ENCODE data around the gene KRTAP10-2. TPM values are rescaled to one million over a fixed set of nuclear protein-coding genes. Genes with fewer than 3 reads are reported as not detected.

The KRTAP10-2 gene
- total RNA-seq, 1 experiment from 2014 or later = not detected

- Histone ChIP-seq H3F3A (ENCODE audit: insufficient read depth, low read depth) (peaks cover 3% of the 10 kb centered on the region; the same call in 1 of the 2 replicates), H3K4me2 (no peak overlapping the region), H3K9me2 (ENCODE audit: insufficient read depth) (no peaks in the 10 kb centered on the region), H3K36me3 (ENCODE audit: low read depth) (no peaks in the 10 kb centered on the region), H3K27me3 (ENCODE audit: insufficient read depth, low read depth) (peaks cover 57% of the 10 kb centered on the region), H2AFZ (no peak overlapping the region), H3K27ac (no peak overlapping the region), H3K79me2 (ENCODE audit: low read depth) (no peaks in the 10 kb centered on the region), H3K9me3 (ENCODE audit: insufficient read depth, low read depth) (no peaks in the 10 kb centered on the region), H4K20me1 (ENCODE audit: insufficient read depth) (no peaks in the 10 kb centered on the region), H3K4me1 (replicated peaks; ENCODE audit: insufficient read depth) (no peaks in the 10 kb centered on the region), H3K4me3 (no peak overlapping the region)
- CTCF ChIA-PET = no interaction called here
- POLR2A ChIA-PET (ENCODE audit: unreplicated experiment) = no interaction called here
- intact Hi-C loops (cut with micrococcal nuclease; ENCODE audit: unreplicated experiment) = no loop called here
- no peak for DNase-seq
- BruUV-seq (replicated peaks) = no TSS peak
- TF ChIP-seq CTCF (conservative IDR thresholded peaks at IDR 0.05) (no peak), EZH2 (IDR thresholded peaks at IDR 0.05; ENCODE audit: low read depth) (no peak)
Observed at GRCh38 chr21:44521301-44521927, 29.9 kb downstream of the KRTAP10-2 start.

GRCh38 chr21:44520326-44521300 lies 30.7 kb downstream of the KRTAP10-2 start:
- TF ChIP-seq CTCF (conservative IDR thresholded peaks at IDR 0.05) = no peak
- no peak for TF ChIP-seq EZH2 (IDR thresholded peaks at IDR 0.05; ENCODE audit: low read depth)
- Histone ChIP-seq H3K27ac (no peak overlapping the region), H3K79me2 (ENCODE audit: low read depth) (no peaks in the 10 kb centered on the region), H3F3A (ENCODE audit: insufficient read depth, low read depth) (peaks cover 3% of the 10 kb centered on the region; the same call in 1 of the 2 replicates), H3K4me1 (replicated peaks; ENCODE audit: insufficient read depth) (no peaks in the 10 kb centered on the region), H2AFZ (no peak overlapping the region), H3K4me3 (no peak overlapping the region), H3K36me3 (ENCODE audit: low read depth) (no peaks in the 10 kb centered on the region), H4K20me1 (ENCODE audit: insufficient read depth) (no peaks in the 10 kb centered on the region), H3K9me2 (ENCODE audit: insufficient read depth) (no peaks in the 10 kb centered on the region), H3K4me2 (no peak overlapping the region), H3K9me3 (ENCODE audit: insufficient read depth, low read depth) (no peaks in the 10 kb centered on the region), H3K27me3 (ENCODE audit: insufficient read depth, low read depth) (peaks cover 63% of the 10 kb centered on the region)
- POLR2A ChIA-PET (ENCODE audit: unreplicated experiment) = no interaction called here
- intact Hi-C loops (cut with micrococcal nuclease; ENCODE audit: unreplicated experiment) = no loop called here
- no peak for DNase-seq
- BruUV-seq (replicated peaks) = no TSS peak
- CTCF ChIA-PET = no interaction called here

- Histone ChIP-seq H2AFZ (no peak overlapping the region), H3K4me3 (no peak overlapping the region), H3K36me3 (ENCODE audit: low read depth) (no peaks in the 10 kb centered on the region), H3K4me1 (replicated peaks; ENCODE audit: insufficient read depth) (no peaks in the 10 kb centered on the region), H3K9me2 (ENCODE audit: insufficient read depth) (no peaks in the 10 kb centered on the region), H4K20me1 (ENCODE audit: insufficient read depth) (no peaks in the 10 kb centered on the region), H3K27ac (no peak overlapping the region), H3K27me3 (ENCODE audit: insufficient read depth, low read depth) (peaks cover 73% of the 10 kb centered on the region), H3F3A (ENCODE audit: insufficient read depth, low read depth) (no peaks in the 10 kb centered on the region; the same call in 1 of the 2 replicates), H3K9me3 (ENCODE audit: insufficient read depth, low read depth) (no peaks in the 10 kb centered on the region), H3K79me2 (ENCODE audit: low read depth) (no peaks in the 10 kb centered on the region), H3K4me2 (no peak overlapping the region)
- no peak for DNase-seq
- no peak for TF ChIP-seq EZH2 (IDR thresholded peaks at IDR 0.05; ENCODE audit: low read depth)
- no peak for TF ChIP-seq CTCF (conservative IDR thresholded peaks at IDR 0.05)
- POLR2A ChIA-PET (ENCODE audit: unreplicated experiment) = no interaction called here
- intact Hi-C loops (cut with micrococcal nuclease; ENCODE audit: unreplicated experiment) = loop anchor here (10.0 kb wide), 1 partner anchor 415 kb away; no protein-coding TSS in a partner anchor
- CTCF ChIA-PET = no interaction called here
- no TSS peak for BruUV-seq (replicated peaks)
Observed at GRCh38 chr21:44519346-44520325, 31.7 kb downstream of the KRTAP10-2 start.
